GM03348 (cell line): Measurements from ENCODE around the gene KLK15.

Experiments
- DNase-seq: peaks from one replicate; pipeline ENCODE4 v3.0.0; 2012; ENCODE audit warnings: low spot score

Gene KLK15

DNA sequence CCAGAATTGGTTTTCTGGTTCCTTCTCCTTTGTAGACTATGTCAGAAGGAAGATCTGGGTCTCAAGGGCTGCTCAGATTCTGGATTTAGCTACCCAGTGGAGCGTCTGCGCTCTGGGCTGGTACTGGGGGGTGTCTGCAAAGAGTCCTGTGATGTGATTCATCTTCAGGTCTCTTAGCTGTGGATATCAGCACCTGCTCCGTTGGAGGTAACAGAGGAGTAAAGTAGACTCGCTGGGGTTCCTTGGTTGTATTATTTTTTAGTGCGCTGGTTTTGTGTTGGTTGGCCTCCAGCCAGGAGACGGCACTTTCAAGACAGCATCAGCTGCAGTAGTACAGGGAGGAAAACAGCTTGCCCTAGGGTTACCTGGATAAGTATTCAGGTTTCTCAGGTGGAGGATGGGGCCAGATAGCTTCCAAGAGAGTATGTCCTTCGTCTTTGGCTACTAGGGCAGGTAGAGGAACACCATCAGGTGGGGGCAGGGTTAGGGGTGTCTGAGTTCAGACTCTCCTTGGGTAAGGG lies 10.4 kb upstream of the KLK15 start:
- no peak for DNase-seq

DNA sequence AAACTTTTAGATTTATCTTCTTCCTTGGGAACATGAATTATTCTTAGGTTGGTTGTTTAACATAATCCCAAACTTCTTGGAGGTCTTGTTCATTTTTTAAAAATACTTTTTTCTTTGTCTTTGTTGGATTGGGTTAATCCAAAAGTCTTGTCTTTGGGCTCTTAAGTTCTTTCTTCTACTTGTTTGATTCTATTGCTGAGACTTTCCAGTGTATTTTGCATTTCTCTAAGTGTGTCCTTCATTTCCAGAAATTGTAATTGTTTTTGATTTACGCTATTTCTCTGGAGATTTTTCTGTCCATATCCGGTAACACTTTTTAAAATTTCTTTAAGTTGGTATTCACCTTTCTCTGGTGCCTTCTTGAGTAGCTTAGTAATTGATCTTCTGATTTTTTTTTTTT lies 9.8 kb upstream of the KLK15 start:
- no peak for DNase-seq

DNA sequence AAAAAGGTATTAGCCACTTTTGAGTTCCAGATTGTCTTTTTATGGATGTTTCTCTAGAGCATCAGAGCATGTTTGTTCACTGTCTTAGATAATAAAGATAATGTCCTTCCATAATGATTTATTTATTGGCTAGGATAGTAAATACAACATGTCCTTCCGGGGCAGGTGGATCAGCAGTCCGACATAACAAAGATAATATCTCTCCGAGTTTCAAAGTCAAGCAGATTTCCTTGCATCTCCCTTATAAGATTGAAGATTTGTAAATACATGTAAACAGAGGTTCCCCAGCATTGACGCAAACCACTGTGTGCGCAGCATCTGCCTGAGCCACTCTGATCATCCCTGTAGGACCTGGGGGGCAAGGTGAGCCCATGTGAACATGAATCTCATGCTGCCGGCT lies 8.8 kb upstream of the KLK15 start:
- no peak for DNase-seq

DNA sequence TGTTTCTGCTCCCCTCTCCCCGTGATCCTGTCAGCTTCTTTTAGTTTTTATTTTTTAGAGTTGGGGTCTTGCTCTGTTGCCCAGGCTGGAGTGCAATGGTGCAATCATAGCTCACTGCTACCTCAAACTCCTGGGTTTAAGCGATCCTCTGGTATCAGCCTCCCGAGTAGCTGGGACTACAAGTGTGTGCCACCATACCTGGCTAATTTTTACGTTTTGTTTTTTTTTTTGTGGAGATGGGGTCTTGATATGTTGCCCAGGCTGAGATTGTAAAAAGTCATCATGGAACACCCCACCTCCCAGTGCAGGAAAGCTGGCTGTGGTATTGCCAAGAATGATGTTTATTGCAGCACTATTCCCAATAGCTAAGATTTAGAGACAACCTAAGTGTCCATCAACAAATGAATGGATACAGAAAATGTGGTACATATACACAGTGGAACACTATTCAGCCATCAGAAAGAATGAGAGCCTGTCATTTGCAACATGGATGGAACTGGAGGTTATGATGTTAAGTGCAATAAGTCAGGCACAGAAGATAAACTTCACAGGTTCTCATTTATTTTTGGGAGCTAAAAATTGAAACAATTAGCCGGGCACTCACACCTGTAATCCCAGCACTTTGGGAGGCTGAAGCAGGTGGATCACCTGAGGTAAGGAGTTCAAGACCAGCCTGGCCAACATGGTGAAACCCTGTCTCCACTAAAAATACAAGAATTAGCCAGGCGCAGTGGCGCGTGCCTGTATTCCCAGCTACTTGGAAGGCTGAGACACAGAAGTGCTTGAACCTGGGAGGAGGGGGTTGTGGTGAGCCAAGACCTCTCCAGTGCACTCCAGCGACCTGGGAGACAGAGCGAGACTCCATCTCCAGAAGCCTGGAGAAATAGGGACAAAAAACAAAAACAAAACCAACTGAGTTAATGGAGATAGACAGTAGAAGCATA lies 6.6 kb upstream of the KLK15 start:
- DNase-seq, result no peak

DNA sequence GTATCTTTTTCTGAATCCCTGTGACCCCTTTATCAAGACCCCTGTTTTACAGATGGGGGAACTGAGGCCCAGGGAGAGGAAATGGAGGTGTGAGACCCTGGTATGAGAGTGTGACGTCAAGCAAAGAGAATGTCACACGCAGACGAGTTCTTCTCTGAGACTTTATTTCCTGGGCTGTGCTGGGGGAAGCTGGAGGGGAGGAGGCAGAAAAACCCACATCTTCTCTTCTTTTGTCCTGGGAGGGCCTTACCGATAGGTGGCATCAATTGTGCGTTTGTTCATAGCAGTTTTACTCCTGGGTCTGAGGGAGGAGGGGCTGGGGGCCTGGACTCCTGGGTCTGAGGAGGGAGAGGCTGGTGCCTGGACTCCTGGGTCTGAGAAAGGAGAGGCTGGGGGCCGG lies 4.9 kb upstream of the KLK15 start:
- no peak for DNase-seq

DNA sequence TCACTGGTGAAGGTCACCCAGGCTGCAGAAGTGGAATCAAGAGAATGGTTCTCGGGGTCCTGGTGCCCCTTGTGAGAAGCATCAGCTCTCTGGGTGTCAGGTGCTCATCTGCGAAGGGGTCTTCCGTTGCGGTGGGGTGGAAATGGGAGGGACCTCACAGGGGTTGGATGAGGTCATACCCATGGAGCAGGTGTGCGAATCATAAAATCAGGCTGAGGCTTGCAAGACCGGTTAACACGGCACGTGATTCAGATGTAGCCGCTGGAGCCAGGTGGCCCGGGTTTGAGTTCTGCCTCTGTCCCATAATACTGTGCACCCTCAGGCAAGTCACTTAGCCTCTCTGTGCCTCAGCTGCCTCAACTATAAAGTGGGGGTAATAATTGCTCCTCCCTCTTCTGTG lies 3.9 kb upstream of the KLK15 start:
- no peak for DNase-seq

DNA sequence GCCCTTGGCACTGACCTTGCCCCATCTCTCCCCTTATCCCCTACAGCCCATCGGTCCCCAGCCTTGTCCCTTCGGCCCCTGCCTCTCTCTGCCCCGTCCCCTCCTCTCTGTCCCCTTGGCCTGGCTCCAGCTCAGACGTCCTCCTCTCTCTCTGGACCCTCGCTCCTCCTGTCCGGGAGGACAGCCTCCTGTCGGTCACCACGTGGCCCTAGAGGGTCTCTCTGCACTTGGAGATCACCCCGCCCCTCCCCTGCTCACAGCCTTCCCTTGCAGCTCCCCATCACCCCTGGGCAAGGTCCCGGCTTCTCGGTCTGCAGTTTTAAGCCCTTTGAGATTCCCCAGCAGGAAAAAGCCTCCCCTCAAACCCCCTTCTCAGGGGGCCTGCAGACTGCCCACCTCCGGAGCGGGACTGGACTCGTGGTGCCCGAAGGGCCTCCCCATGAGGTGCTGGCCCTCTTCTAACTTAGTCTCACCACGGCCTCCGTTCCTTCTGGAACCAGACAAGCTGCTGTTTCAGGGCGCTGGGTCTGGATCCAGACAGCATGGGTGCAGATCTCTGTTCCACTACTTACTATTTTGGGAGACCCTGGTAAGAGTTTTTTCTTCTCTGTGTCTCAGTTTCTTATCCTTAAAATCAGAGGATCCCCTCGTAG lies 3.3 kb upstream of the KLK15 start:
- no peak for DNase-seq

DNA sequence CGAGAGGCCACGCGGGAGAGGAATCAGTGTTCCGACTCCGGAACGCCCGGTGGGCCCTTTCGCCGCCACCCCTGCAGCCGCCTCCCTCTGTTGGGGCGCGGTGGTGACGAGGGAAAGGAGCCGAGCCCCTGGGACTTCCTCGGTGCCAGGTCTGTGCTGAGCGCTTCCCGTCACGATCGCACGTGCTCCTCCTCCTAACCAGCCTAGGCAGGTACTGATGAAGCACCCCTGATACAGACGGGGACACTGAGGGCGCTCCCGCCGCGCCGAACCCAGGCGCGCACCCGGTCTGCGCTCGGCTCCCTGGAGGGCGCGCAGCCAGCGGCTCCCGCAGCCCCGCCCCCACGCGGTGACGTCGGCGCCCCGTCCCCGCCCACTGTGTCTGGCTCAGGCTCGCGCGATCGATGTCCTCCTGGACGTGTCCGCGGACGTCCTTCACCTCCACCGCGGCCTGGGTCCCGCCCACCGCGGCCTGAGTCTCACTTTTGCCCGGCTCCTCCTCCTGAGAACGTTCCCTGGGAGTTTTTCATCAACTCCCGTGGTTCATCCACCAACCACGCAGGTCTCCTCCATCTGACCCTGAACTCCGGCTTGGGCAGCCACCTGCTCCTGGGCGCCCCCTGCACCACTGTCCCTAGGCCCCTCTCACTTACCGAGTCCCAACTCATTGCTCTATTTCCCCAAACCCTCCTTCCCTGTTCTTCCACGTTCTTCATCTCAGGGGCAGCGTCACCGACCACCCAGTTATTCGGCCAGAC lies 2.6 kb upstream of the KLK15 start:
- peak; percentile 92 for DNase-seq

DNA sequence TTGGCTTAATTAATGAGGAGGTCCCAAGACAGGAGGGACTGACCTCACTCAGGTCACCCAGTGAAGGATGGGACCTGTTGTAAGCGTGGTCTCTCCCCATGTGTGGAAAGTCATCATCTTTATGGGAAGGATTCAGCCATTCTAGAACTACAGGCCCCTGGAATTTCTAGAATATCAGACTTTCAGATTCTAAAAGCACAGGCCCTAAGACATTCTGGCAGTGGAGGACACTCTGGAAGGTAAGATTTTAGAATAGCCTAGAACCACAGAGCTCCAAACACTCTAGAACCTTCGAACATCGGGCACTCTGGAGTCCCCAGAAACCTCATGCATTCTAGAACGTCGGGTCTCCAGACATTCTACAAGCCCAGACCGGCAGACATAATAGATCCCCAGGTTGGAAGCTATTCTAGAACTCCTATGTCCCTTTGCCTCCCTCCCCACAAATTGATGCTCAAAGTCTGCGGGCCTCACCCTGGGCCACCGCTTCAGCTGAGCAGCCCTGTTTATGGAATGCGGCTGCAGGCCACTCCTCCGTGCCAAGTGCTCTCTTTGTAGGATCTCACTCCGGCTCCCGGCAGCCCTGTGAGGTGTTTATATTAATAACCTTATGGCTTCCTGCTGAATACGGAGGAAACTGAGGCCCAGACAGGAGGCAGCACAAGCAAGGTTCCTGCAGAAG lies 1.9 kb upstream of the KLK15 start:
- peak; percentile 40 for DNase-seq

DNA sequence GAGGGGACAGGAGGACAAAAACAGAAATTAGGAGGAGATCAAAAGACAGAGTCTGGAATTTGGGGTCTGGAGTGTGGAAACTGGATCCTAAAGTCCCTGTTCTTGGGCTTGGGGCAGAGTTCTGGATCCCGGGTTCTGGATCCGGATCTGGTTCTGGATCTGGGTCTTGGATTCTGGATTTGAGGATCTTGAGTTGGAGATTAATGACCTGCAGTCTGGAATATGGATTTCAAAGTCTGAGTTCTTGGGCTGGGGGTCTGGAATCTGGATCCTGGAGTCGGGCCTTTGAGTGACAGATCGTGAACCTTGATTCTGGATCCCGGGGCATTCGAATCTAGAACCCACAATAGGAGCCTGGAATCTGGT lies 411 bp upstream of the KLK15 start:
- DNase-seq, result no peak

DNA sequence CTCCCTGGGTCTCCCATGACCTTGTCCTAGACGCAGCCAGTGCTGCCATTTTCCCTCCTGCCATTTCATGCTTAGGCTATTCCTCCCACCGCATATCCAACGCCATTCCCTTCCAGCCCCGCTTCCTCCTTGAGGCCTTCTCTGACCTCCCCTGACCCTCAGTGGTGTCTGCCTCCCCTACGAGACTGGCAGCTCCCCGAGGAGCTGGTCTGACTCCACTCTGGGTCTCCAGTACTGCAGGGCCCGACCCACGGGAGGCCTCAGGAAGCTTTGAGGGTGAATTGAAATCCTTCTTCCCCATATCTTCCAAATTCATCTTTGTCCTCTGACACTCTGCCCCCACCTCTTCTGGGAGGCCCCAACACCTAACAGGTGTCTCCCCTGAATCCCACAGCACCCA lies 708 bp downstream of the KLK15 start:
- DNase-seq, result no peak

DNA sequence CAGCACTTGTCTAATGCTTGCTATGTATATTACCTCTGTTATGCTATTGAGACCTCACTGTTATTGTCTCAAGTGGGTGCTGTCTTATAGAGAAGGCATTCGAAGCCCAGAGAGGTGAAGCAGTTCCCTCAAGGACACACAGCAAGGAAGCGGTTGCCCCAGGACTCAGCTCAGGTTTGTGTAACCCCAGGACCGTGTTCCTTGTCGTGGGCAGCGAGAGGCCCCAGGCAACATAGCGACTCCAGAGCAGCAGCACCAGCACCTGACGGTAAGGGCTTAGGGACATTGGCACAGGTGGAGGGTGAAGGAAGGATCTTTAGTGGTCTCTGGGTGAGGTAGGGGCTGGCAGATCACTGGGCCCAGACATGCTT lies 2.4 kb downstream of the KLK15 start:
- DNase-seq, result no peak

DNA sequence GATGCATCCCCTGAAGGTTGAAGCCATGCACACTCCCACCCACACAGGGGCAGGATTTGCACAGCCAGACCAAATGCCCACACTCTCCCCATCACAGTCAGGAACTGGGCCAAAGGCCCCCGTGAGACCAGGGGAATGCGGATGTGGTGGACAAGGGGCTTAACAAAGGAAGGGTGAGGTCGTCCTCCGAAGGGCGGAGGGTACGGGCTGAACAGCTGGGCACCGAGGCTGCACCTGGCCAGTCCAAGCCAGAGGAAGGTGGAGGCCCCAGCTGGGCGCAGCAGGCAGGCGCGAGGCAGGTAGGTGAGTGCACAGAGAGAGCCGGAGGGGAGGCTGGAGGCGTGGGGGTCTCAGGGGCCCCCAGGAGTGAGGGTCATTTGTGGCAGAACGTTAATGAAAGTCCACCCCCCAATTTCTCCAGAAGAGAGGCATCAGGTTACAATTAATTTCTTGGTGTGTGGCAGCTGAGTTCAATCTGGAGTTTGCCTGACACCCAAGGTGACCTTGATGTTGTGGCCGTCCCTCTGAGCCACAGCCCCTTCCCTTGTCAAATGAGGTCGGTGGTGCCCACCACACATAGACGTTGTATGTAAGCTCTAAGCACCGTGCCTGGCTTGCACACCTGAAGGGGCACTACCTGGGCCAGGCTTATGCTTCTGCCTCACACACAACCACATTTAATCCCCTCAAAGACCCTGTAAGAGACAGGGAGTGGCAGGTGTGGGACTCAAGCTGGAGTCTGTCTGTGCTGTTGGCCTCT lies 2.9 kb downstream of the KLK15 start:
- DNase-seq, result no peak

DNA sequence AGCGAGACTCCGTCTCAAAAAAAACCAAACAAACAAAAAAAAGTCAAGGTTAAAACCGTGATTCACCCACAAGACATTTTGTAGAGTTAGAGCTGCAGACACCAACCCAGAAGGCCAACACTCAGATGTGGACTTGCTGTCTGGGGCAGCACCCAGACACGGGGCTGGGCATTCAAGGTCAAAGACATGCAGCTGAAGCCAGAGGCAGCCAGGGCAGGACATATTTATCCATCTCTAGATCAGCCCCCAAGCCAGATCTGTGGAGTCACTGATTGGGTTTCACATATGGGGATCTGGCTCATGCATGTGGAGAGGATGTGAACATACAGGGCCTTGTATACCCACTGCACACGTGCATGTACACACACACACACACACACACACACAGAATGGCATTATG lies 3.6 kb downstream of the KLK15 start:
- no peak for DNase-seq

DNA sequence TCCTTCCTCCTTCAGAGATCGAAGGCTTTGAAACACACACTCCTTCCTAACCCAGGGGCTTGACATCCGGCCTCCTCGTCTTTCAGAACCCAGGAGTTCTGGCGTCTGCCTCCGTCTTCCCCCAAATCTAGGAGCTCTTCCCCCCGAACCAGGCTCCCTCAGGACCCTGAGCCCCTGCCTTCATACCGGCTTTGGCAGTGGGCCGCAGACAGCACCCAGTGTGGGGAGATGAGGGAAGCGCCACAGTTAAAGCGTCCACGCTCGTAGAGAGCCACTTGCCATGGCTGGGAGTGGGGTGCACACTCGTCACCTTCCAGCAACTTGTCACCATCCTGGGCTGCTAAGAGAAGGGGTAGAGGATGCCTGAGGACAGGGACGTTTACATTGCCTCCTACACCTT lies 5.9 kb downstream of the KLK15 start:
- no peak for DNase-seq

DNA sequence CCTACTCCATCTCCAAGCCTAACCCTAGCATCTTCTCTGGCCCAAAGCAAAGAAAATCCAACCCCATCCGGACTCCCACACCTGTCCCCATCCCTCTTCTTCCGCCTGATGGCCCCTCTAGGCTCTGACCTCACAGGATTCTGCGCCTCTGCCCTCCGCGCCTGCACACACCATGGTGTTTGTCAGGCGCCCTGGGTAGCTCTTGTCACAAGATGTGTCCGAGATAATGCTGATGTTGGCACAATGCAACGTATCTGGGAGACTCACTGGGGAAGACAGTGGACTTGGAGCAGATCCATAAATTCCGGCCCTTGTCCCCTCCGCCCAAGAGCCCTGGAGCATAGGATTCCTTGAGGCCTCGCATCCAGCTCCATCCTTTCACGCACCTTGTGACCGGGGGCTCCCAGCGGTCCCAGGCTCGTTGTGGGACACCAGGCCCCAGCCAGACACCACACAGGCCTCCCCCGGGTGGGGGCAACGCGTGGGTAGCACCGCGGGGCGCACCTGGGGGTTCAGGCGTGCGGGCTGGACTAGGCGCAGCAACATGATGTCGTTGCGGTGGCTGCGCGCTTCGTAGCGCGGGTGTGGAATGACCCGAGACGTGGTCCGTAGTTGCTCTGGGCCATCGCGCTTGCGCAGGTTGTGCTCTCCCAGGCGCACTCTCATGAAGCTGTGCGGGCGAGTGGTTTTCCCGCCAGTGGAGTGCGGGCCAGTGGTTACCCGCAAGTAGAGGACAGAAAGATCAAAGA lies 6.7 kb downstream of the KLK15 start:
- no peak for DNase-seq

DNA sequence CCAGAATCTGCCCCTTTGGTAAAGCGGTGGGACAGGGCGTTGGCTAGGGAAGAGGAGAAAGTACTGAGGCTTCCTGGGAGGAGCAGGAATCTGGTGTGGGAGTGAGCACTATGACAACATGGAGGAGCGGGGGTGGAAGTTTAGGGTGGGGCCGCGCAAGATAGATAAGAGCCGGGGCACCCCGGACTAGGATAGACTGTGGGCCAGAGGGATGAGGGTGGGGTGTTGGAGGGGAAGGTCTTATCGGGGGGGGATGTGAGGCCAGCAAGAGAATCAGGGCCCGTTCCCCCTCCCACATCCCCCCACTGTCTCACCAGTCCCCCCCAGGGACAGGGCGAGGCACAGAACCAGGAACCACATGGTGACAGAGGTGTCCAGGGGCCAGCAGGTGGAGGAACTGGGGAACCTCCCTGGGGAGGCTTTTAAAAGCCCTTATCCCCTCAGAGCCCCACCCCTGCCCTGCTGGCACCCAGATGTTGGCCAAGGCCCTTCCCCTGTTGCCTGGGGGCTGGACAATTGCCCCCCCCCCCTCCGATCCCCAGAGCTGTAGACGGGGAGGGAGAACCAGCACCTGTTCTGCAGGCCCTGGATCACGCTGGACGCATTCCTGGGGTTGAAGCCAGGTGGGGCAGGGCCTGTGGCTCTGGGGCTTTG lies 9.9 kb downstream of the KLK15 start, which contains the start of gene KLK1:
TSS of gene KLK1 (minus strand) at position 399 of the 654 bp plus-strand sequence. CDS start at position 360, 39 bp downstream.
- DNase-seq, result no peak

DNA sequence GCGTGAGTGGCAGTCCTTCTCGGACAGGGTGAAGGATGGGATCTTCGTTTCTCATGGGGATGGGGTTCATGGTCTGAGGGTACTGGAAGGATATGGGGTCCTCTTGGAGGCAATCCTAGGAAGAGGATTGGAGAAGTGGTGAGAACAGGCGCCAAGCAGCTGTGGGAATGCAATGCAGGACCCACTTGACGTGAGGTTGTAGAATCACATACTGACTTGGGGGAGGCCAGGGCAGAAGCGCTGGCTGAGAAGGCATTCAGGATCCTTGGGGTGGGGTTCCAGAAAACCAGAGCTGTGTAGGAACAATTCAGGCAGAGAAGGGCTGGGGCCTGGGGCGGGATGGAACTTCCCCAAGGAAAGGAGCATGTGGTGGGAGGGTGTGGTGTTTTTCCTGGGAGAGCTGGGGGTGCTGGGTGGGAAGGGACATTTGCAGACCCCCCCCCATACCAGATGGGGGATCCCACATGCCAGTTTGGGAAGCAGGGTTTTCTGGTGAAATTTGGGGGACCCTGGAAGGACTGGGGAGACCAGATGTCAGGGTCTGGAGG lies 10.6 kb downstream of the KLK15 start:
- DNase-seq, result no peak

DNA sequence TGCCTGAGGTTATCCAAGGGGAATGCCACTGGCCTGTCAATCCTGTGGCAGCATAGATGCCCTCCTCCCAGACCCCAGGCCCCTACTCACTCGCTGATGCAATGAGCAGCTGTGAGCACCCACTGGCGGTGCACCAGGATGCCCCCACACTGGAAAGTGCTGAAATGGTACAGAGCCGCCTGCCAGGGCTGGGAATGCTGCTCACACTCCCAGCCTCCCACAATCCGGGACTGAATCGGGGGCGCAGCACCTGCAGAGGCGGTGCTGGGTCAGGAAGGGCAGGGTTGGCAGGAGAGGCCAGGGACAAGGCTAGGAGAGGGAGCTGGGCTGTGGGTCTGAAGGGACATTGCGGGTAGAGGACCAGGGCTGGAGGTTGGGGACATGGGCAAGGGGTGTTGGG lies 11.8 kb downstream of the KLK15 start:
- DNase-seq, result no peak

DNA sequence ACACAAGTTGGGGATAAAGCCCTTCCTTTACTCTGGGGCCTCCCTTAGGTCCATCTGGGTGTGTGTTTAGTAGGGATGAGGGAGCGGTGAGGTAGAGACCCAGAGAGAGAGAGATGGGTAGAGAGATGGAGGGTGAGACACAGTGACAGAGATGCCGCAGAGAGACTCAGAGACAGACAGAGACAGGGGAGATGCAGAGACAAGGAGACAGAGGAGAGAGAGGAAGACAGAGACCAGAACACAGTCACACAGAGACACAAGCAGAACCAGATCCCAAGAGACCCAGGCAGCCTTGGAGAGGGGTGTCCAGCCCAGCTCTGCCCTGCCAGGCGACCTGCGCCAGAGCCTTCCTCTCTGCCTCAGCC lies 12.1 kb downstream of the KLK15 start:
- DNase-seq, result no peak
